ENCODE results near the gene GRIK1.
"Not testable (repeated sequence)": the region's sequence is repeated elsewhere in the genome, so short reads cannot be mapped to it uniquely, and the experiment has no call there.

GRIK1 gene

GRCh38 chr21:29939924-29940275 is at the start of gene GRIK1:
Gene GRIK1, minus strand, starts transcription at chr21:29939996.
- DNase-seq: no peak

GRCh38 chr21:29987762-29988161 is 48.0 kb upstream of the GRIK1 start:
- no peak for DNase-seq

- DNase-seq: no peak
Measured at GRCh38 chr21:29985866-29986265, 46.1 kb upstream of the GRIK1 start.

- no peak for DNase-seq
Measured at GRCh38 chr21:29979043-29979442, 39.2 kb upstream of the GRIK1 start.

GRCh38 chr21:29975776-29976175 is 36.0 kb upstream of the GRIK1 start:
- DNase-seq: no peak

- no peak for DNase-seq
Measured at GRCh38 chr21:29973258-29973657, 33.5 kb upstream of the GRIK1 start.

GRCh38 chr21:29961291-29962027 is 21.7 kb upstream of the GRIK1 start:
- DNase-seq: no peak

GRCh38 chr21:29958551-29958950 is 18.8 kb upstream of the GRIK1 start:
- DNase-seq: no peak

GRCh38 chr21:29958035-29958434 is 18.2 kb upstream of the GRIK1 start:
- not testable (repeated sequence) for DNase-seq

GRCh38 chr21:29953690-29954089 is 13.9 kb upstream of the GRIK1 start:
- no peak for DNase-seq

GRCh38 chr21:29953072-29953471 is 13.3 kb upstream of the GRIK1 start:
- no peak for DNase-seq

GRCh38 chr21:29951911-29952310 is 12.1 kb upstream of the GRIK1 start:
- DNase-seq: no peak

GRCh38 chr21:29949991-29950390 is 10.2 kb upstream of the GRIK1 start:
- no peak for DNase-seq

- DNase-seq: no peak
Measured at GRCh38 chr21:29947119-29947518, 7.3 kb upstream of the GRIK1 start.

GRCh38 chr21:29943885-29944284 is 4.1 kb upstream of the GRIK1 start:
- DNase-seq: no peak

GRCh38 chr21:29942034-29942433 is 2.2 kb upstream of the GRIK1 start:
- no peak for DNase-seq

- no peak for DNase-seq
Measured at GRCh38 chr21:29940991-29941390, 1.2 kb upstream of the GRIK1 start.

GRCh38 chr21:29940361-29940760 is 565 bp upstream of the GRIK1 start:
- DNase-seq: no peak

- no peak for DNase-seq
Measured at GRCh38 chr21:29939104-29939923, 482 bp downstream of the GRIK1 start.

GRCh38 chr21:29938776-29939103 is 1.1 kb downstream of the GRIK1 start:
- no peak for DNase-seq

- no peak for DNase-seq
Measured at GRCh38 chr21:29933088-29933487, 6.7 kb downstream of the GRIK1 start.

GRCh38 chr21:29928537-29928936 is 11.3 kb downstream of the GRIK1 start:
- DNase-seq: no peak

GRCh38 chr21:29920938-29921337 is 18.9 kb downstream of the GRIK1 start:
- no peak for DNase-seq

GRCh38 chr21:29914326-29914725 is 25.5 kb downstream of the GRIK1 start:
- no peak for DNase-seq

GRCh38 chr21:29909571-29909970 is 30.2 kb downstream of the GRIK1 start:
- DNase-seq: no peak
